ENCODE measurements around the gene ATF4. TPM values are rescaled to one million over a fixed set of nuclear protein-coding genes. Genes with fewer than 3 reads are reported as not detected.

ATF4 gene
- total RNA-seq, 4 donors from 2014 or later: 222 to 550 (median 280) TPM

GRCh38 chr22:39545386-39546365, 25.3 kb downstream of the ATF4 start:
- H3K4me3 ChIP-seq: no peak overlapping the region
- no peaks in the 10 kb centered on the region for H3K36me3 ChIP-seq
- H3K9me3 ChIP-seq: no peaks in the 10 kb centered on the region
- H3K4me1 ChIP-seq: no peaks in the 10 kb centered on the region
- H3K27ac ChIP-seq: no peak overlapping the region
- TF ChIP-seq POLR2A (IDR thresholded peaks at IDR 0.05) (no peak), CTCF (IDR thresholded peaks at IDR 0.05) (no peak)
- peak in 2 of 3 donors; percentile 64 to 74 for DNase-seq
- H3K27me3 ChIP-seq: no peaks in the 10 kb centered on the region

- TF ChIP-seq CTCF (IDR thresholded peaks at IDR 0.05) (no peak), POLR2A (IDR thresholded peaks at IDR 0.05) (no peak)
- no peaks in the 10 kb centered on the region for H3K4me1 ChIP-seq
- no peaks in the 10 kb centered on the region for H3K9me3 ChIP-seq
- no peaks in the 10 kb centered on the region for H3K27me3 ChIP-seq
- H3K36me3 ChIP-seq: no peaks in the 10 kb centered on the region
- no peak overlapping the region for H3K4me3 ChIP-seq
- no peak overlapping the region for H3K27ac ChIP-seq
- DNase-seq: no peak
These were observed 26.7 kb downstream of the ATF4 start for GRCh38 chr22:39546889-39547586.

GRCh38 chr22:39547587-39547947, 27.2 kb downstream of the ATF4 start:
- no peaks in the 10 kb centered on the region for H3K27me3 ChIP-seq

GRCh38 chr22:39553429-39553828, 33.1 kb downstream of the ATF4 start:
- no peaks in the 10 kb centered on the region for H3K9me3 ChIP-seq
- H3K27me3 ChIP-seq: peaks cover 0 to 21% of the 10 kb centered on the region in 2 donors
- no peak for DNase-seq
- no peaks in the 10 kb centered on the region for H3K36me3 ChIP-seq
- no peak overlapping the region for H3K4me3 ChIP-seq
- TF ChIP-seq CTCF (IDR thresholded peaks at IDR 0.05) (no peak), POLR2A (IDR thresholded peaks at IDR 0.05) (no peak)
- no peak overlapping the region for H3K27ac ChIP-seq
- peaks cover 0 to 13% (median 3%) of the 10 kb centered on the region in 4 donors for H3K4me1 ChIP-seq

More at GRCh38 chr22:39547587-39547947, 27.2 kb downstream of the ATF4 start:
- H3K4me3 ChIP-seq: no peak overlapping the region
- H3K9me3 ChIP-seq: no peaks in the 10 kb centered on the region
- DNase-seq: no peak
- TF ChIP-seq CTCF (IDR thresholded peaks at IDR 0.05): no peak
- TF ChIP-seq POLR2A (IDR thresholded peaks at IDR 0.05): no peak
- H3K27ac ChIP-seq: no peak overlapping the region
- no peaks in the 10 kb centered on the region for H3K4me1 ChIP-seq
- no peaks in the 10 kb centered on the region for H3K36me3 ChIP-seq

- peaks cover 0 to 16% (median 3%) of the 10 kb centered on the region in 4 donors for H3K4me1 ChIP-seq
- peaks cover 0 to 2% (median 0%) of the 10 kb centered on the region in 4 donors for H3K9me3 ChIP-seq
- H3K27ac ChIP-seq: no peak overlapping the region
- H3K4me3 ChIP-seq: no peak overlapping the region
- no peaks in the 10 kb centered on the region for H3K36me3 ChIP-seq
- DNase-seq: no peak
- TF ChIP-seq POLR2A (IDR thresholded peaks at IDR 0.05): no peak
- no peak for TF ChIP-seq CTCF (IDR thresholded peaks at IDR 0.05)
- peaks cover 0 to 24% of the 10 kb centered on the region in 2 donors for H3K27me3 ChIP-seq
These were observed 33.8 kb downstream of the ATF4 start for GRCh38 chr22:39554151-39554550.
